ENCODE measurements around the gene B9D1. TPM values are rescaled to one million over a fixed set of nuclear protein-coding genes. Genes with fewer than 3 reads are reported as not detected.
A peak's percentile ranks its signal among the peaks of the same experiment; 100 is the strongest.

Gene B9D1
- total RNA-seq, 1 donor from 2014 or later = 7.8 TPM

GRCh38 chr17:19317359-19318095 lies 45.0 kb downstream of the B9D1 start:
- no peaks in the 10 kb centered on the region for H3K36me3 Mint-ChIP-seq (ENCODE audit: unreplicated experiment)
- DNase-seq = peak; percentile 75

GRCh38 chr17:19316761-19317358 lies 45.7 kb downstream of the B9D1 start:
- H3K9me3 Mint-ChIP-seq (ENCODE audit: unreplicated experiment) = peaks cover 10% of the 10 kb centered on the region
- DNase-seq = no peak
- H3K36me3 Mint-ChIP-seq (ENCODE audit: unreplicated experiment) = no peaks in the 10 kb centered on the region
- no peak overlapping the region for H3K27ac Mint-ChIP-seq (ENCODE audit: unreplicated experiment)
- H3K4me1 Mint-ChIP-seq (ENCODE audit: low read depth, unreplicated experiment) = peaks cover 8% of the 10 kb centered on the region
- H3K4me3 Mint-ChIP-seq (ENCODE audit: unreplicated experiment) = no peak overlapping the region
- no peak for TF ChIP-seq CTCF (IDR thresholded peaks at IDR 0.05; ENCODE audit: partially characterized antibody, unreplicated experiment)
- H3K27me3 Mint-ChIP-seq (ENCODE audit: unreplicated experiment) = peaks cover 5% of the 10 kb centered on the region

More at GRCh38 chr17:19317359-19318095, 45.0 kb downstream of the B9D1 start:
- H3K4me3 Mint-ChIP-seq (ENCODE audit: unreplicated experiment) = peak overlapping the region; percentile 42
- H3K4me1 Mint-ChIP-seq (ENCODE audit: low read depth, unreplicated experiment) = peaks cover 8% of the 10 kb centered on the region
- peaks cover 12% of the 10 kb centered on the region for H3K9me3 Mint-ChIP-seq (ENCODE audit: unreplicated experiment)
- peak overlapping the region; percentile 66 for H3K27ac Mint-ChIP-seq (ENCODE audit: unreplicated experiment)
- H3K27me3 Mint-ChIP-seq (ENCODE audit: unreplicated experiment) = peaks cover 5% of the 10 kb centered on the region
- no peak for TF ChIP-seq CTCF (IDR thresholded peaks at IDR 0.05; ENCODE audit: partially characterized antibody, unreplicated experiment)

GRCh38 chr17:19315104-19315503 lies 47.4 kb downstream of the B9D1 start:
- no peaks in the 10 kb centered on the region for H3K27me3 Mint-ChIP-seq (ENCODE audit: unreplicated experiment)
- no peaks in the 10 kb centered on the region for H3K36me3 Mint-ChIP-seq (ENCODE audit: unreplicated experiment)
- no peak overlapping the region for H3K27ac Mint-ChIP-seq (ENCODE audit: unreplicated experiment)
- H3K4me3 Mint-ChIP-seq (ENCODE audit: unreplicated experiment) = no peak overlapping the region
- peaks cover 8% of the 10 kb centered on the region for H3K4me1 Mint-ChIP-seq (ENCODE audit: low read depth, unreplicated experiment)
- H3K9me3 Mint-ChIP-seq (ENCODE audit: unreplicated experiment) = peaks cover 10% of the 10 kb centered on the region
- no peak for DNase-seq
- no peak for TF ChIP-seq CTCF (IDR thresholded peaks at IDR 0.05; ENCODE audit: partially characterized antibody, unreplicated experiment)

- Mint-ChIP-seq H3K36me3 (ENCODE audit: unreplicated experiment) (no peaks in the 10 kb centered on the region), H3K4me3 (ENCODE audit: unreplicated experiment) (no peak overlapping the region), H3K27me3 (ENCODE audit: unreplicated experiment) (no peaks in the 10 kb centered on the region), H3K27ac (ENCODE audit: unreplicated experiment) (no peak overlapping the region), H3K9me3 (ENCODE audit: unreplicated experiment) (peaks cover 10% of the 10 kb centered on the region), H3K4me1 (ENCODE audit: low read depth, unreplicated experiment) (peaks cover 8% of the 10 kb centered on the region)
- no peak for TF ChIP-seq CTCF (IDR thresholded peaks at IDR 0.05; ENCODE audit: partially characterized antibody, unreplicated experiment)
- DNase-seq = no peak
Observed at GRCh38 chr17:19313746-19314651, 48.5 kb downstream of the B9D1 start.

Data from glutamatergic neuron (in vitro differentiated cells).